Smooth muscle cell (in vitro differentiated cells): Measurements from ENCODE around the gene USP40. TPM values are rescaled to one million over a fixed set of nuclear protein-coding genes. Genes with fewer than 3 reads are reported as not detected.

Experiments used
- DNase-seq: peaks from one replicate; lab custom pipeline; 2025; ENCODE audit not compliant: unreplicated experiment; lab: John Stamatoyannopoulos, UW
- H2AFZ ChIP-seq: fragments of 200-600 bp; sonication (generic); 2 replicates; pipeline ENCODE4 v1.6.0; 2016; ENCODE audit warnings: antibody characterized with exemption, low read depth, mild to moderate bottlenecking
- H3F3A ChIP-seq: fragments of 200-600 bp; sonication (generic); 2 replicates; pipeline ENCODE4 v1.6.0; 2017; ENCODE audit warnings: antibody characterized with exemption, low read depth
- H3K27ac ChIP-seq: fragments of 200-600 bp; sonication (generic); 2 replicates; pipeline ENCODE4 v1.5.1; 2016; ENCODE audit warnings: low read depth, mild to moderate bottlenecking
- H3K27me3 ChIP-seq: fragments of 200-600 bp; sonication (generic); 2 replicates; pipeline ENCODE4 v1.6.1; 2016; ENCODE audit warnings: low read depth, mild to moderate bottlenecking
- H3K36me3 ChIP-seq: fragments of 200-600 bp; sonication (generic); 2 replicates; pipeline ENCODE4 v1.5.1; 2016; ENCODE audit warnings: low read depth
- H3K4me1 ChIP-seq: fragments of 200-600 bp; sonication (generic); 2 replicates; pipeline ENCODE4 v1.5.1; 2016; ENCODE audit warnings: low read depth
- H3K4me2 ChIP-seq: fragments of 200-600 bp; sonication (generic); 2 replicates; pipeline ENCODE4 v1.6.0; 2016; ENCODE audit warnings: mild to moderate bottlenecking
- H3K4me3 ChIP-seq: fragments of 200-600 bp; sonication (generic); 2 replicates; pipeline ENCODE4 v1.5.1; 2016; ENCODE audit warnings: mild to moderate bottlenecking
- H3K79me2 ChIP-seq: fragments of 200-600 bp; sonication (generic); 2 replicates; pipeline ENCODE4 v1.6.0; 2016; ENCODE audit warnings: low read depth, mild to moderate bottlenecking
- H3K9ac ChIP-seq: fragments of 200-600 bp; sonication (generic); 2 replicates; pipeline ENCODE4 v1.6.0; 2016; ENCODE audit warnings: low read depth
- H3K9me3 ChIP-seq: fragments of 200-600 bp; sonication (generic); replicated peaks from 2 replicates; pipeline ENCODE4 v1.5.1; 2016; ENCODE audit warnings: low read depth
- H4K20me1 ChIP-seq: fragments of 200-600 bp; sonication (generic); 2 replicates; pipeline ENCODE4 v1.6.0; 2016; ENCODE audit warnings: low read depth
- WGBS: methylation state at CpG from one replicate; pipeline ENCODE4 v1.1.7; 2016; ENCODE audit warnings: low lambda C conversion rate; 5-methylcytosine and 5-hydroxymethylcytosine counted together
- polyA plus RNA-seq: library from polyadenylated mRNA; unstranded; fragments of >200 nt; fragmentation: Nextera tagmentation; extraction: Ambion mirVana; gene quantifications from 2 replicates; pipeline ENCODE4 v1.2.1, GENCODE V29; 2016
- total RNA-seq: library from RNA; depleted of rRNA; stranded (reverse); fragments of >200 nt; gene quantifications from 2 replicates; pipeline ENCODE4 v1.2.3, GENCODE V29; 2014
- TF ChIP-seq, protein P1 (sequence below): fragments of 200-600 bp; sonication (generic); IDR thresholded peaks from 2 replicates; pipeline ENCODE4 v1.5.1; 2017; ENCODE audit warnings: borderline replicate concordance, mild to moderate bottlenecking, antibody characterized with exemption; ENCODE audit not compliant: insufficient read depth, poor library complexity, severe bottlenecking

USP40 gene
- total and polyA plus RNA-seq, 2 experiments from 2014 or later = 9.4 to 23.6 TPM

DNA sequence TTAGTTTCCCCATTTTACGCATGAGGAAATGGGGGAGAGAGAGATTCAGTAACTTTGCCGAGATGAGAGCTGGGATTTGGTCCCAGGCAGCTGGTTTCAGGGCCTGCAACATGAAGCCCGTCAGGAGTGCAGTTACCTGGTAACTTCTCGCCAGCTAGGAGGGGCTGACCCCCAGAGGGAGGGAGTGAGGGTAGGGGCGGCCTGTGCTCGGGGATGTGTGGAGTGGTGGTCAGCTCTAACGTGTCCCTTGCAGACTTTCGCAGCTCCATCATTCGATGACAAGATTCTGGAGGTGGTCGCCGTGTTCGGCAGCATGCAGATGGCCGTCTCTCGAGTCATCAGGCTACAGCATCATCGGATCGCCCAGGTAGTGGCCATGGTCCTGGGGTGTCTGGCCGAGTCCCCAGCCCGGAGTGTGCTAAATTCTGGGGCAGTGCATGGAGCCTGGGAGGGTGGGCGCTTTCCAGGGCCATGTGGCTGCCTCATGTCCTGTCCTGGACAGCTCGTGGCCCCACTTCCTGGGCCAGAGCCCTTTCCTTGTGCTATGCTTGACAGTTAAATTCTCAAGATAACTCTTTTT, 108.5 kb downstream of the USP40 start:
- WGBS = 98% methylated on average over 20 of the region's 20 CpGs
- no peaks in the 10 kb centered on the region for H4K20me1 ChIP-seq
- H3K4me1 ChIP-seq = no peaks in the 10 kb centered on the region
- no peak overlapping the region for H3K27ac ChIP-seq
- no peak overlapping the region for H3K4me3 ChIP-seq
- peaks cover 5% of the 10 kb centered on the region for H3K36me3 ChIP-seq
- H3K79me2 ChIP-seq = no peaks in the 10 kb centered on the region
- H3F3A ChIP-seq = no peaks in the 10 kb centered on the region
- H3K4me2 ChIP-seq = no peak overlapping the region
- DNase-seq = no peak
- no peak overlapping the region for H2AFZ ChIP-seq
- H3K27me3 ChIP-seq = no peaks in the 10 kb centered on the region
- TF ChIP-seq, protein P1, sequence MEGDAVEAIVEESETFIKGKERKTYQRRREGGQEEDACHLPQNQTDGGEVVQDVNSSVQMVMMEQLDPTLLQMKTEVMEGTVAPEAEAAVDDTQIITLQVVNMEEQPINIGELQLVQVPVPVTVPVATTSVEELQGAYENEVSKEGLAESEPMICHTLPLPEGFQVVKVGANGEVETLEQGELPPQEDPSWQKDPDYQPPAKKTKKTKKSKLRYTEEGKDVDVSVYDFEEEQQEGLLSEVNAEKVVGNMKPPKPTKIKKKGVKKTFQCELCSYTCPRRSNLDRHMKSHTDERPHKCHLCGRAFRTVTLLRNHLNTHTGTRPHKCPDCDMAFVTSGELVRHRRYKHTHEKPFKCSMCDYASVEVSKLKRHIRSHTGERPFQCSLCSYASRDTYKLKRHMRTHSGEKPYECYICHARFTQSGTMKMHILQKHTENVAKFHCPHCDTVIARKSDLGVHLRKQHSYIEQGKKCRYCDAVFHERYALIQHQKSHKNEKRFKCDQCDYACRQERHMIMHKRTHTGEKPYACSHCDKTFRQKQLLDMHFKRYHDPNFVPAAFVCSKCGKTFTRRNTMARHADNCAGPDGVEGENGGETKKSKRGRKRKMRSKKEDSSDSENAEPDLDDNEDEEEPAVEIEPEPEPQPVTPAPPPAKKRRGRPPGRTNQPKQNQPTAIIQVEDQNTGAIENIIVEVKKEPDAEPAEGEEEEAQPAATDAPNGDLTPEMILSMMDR = no peak
- no peak overlapping the region for H3K9ac ChIP-seq
- no peaks in the 10 kb centered on the region for H3K9me3 ChIP-seq

DNA sequence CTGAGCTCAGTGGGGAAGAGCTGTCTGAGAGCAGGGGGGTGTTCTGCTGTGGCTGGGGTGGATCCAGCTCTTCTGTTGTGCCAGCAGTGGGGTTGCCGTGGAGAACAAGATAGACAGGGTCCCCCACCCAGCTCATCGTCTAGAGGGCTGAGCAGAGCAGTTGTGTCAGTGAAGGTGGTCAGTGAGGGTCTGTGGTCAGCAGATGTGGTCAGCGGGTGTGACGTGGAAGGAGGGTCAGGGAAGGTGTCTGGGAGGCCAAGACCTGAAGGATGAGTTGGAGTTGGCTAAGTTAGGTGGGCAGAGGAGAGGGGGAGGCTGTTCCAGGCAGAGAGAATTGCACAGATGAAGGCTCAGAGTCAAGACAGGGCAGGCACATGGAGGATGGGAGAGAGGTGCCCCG, 109.2 kb downstream of the USP40 start:
- H3K9me3 ChIP-seq = no peaks in the 10 kb centered on the region
- H3K4me2 ChIP-seq = no peak overlapping the region
- 99% methylated on average over 5 of the region's 5 CpGs for WGBS
- H4K20me1 ChIP-seq = no peaks in the 10 kb centered on the region
- no peaks in the 10 kb centered on the region for H3K27me3 ChIP-seq
- H2AFZ ChIP-seq = no peak overlapping the region
- H3K36me3 ChIP-seq = peaks cover 5% of the 10 kb centered on the region
- H3K4me1 ChIP-seq = peaks cover 1% of the 10 kb centered on the region
- H3K9ac ChIP-seq = no peak overlapping the region
- DNase-seq = no peak
- no peaks in the 10 kb centered on the region for H3K79me2 ChIP-seq
- no peak overlapping the region for H3K4me3 ChIP-seq
- no peaks in the 10 kb centered on the region for H3F3A ChIP-seq
- H3K27ac ChIP-seq = no peak overlapping the region
- TF ChIP-seq, protein P1 = no peak

DNA sequence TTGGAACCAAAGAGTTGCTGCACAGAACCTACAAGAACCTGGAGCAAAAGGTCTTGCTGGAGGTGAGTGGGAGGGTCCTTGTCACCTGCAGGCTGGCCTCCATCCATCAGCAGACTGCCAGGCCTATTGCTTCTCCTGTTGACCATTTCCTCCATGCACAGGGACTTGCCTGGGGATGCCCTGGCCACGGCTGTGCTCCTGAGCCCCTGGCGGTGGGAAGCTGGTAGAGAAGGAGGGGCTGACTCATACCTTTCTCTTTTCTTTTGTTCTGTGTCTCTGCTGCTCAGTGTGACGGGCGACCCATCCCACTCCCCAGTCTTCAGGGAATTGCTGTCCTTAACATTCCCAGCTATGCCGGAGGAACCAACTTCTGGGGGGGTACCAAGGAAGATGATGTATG, 109.6 kb downstream of the USP40 start:
- WGBS = 91% methylated on average over 5 of the region's 5 CpGs
- no peaks in the 10 kb centered on the region for H3F3A ChIP-seq
- H3K36me3 ChIP-seq = peaks cover 5% of the 10 kb centered on the region
- H3K27me3 ChIP-seq = no peaks in the 10 kb centered on the region
- no peak for DNase-seq
- H4K20me1 ChIP-seq = no peaks in the 10 kb centered on the region
- H3K9me3 ChIP-seq = no peaks in the 10 kb centered on the region
- no peak overlapping the region for H2AFZ ChIP-seq
- H3K79me2 ChIP-seq = no peaks in the 10 kb centered on the region
- no peak overlapping the region for H3K27ac ChIP-seq
- H3K4me2 ChIP-seq = no peak overlapping the region
- no peak overlapping the region for H3K4me3 ChIP-seq
- H3K9ac ChIP-seq = no peak overlapping the region
- TF ChIP-seq, protein P1 = no peak
- H3K4me1 ChIP-seq = peaks cover 3% of the 10 kb centered on the region

DNA sequence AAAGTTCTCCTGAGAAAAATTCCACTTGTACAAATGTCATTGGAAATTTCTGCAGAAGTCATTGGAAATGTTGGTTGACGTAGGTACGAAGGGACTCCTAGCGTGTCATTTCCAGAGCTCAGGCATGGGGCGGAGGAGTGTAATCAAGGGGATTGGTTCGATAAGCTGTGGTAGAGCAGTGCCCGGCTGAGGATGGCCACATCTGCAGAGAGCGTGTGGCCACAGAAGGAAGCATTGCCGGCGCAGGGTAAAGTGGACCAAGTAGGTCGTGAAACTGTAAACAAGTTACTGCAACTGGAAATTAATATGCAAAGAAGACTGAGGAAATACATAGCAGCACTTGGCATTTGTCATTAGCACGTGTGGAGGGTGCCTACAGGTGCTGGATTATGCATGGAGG, 110.5 kb downstream of the USP40 start:
- no peak overlapping the region for H3K9ac ChIP-seq
- H3K27ac ChIP-seq = no peak overlapping the region
- no peak for DNase-seq
- H3K9me3 ChIP-seq = no peaks in the 10 kb centered on the region
- 97% methylated on average over 11 of the region's 11 CpGs for WGBS
- H3F3A ChIP-seq = no peaks in the 10 kb centered on the region
- peaks cover 5% of the 10 kb centered on the region for H3K36me3 ChIP-seq
- no peaks in the 10 kb centered on the region for H3K79me2 ChIP-seq
- TF ChIP-seq, protein P1 = no peak
- no peak overlapping the region for H2AFZ ChIP-seq
- no peaks in the 10 kb centered on the region for H4K20me1 ChIP-seq
- no peak overlapping the region for H3K4me3 ChIP-seq
- H3K4me1 ChIP-seq = peaks cover 3% of the 10 kb centered on the region
- no peaks in the 10 kb centered on the region for H3K27me3 ChIP-seq
- H3K4me2 ChIP-seq = no peak overlapping the region
